Psoas muscle (tissue), 8 donors: ENCODE results near the gene PHTF1. TPM values are rescaled to one million over a fixed set of nuclear protein-coding genes. Genes with fewer than 3 reads are reported as not detected.

Experiments
- ATAC-seq, 4 donors: fragments of 200-7000 bp; cut with Tn5 transposase; one replicate each; pipeline ENCODE4 v1.9.1; 2020; ENCODE audit warnings: moderate library complexity in 3 of 4, mild to moderate bottlenecking in 2 of 4
- DNase-seq, 2 donors: peaks; one replicate each; pipeline ENCODE4 v3.0.0-alpha.2; 2020
- H3K27ac ChIP-seq: fragments of 200-600 bp; one replicate; pipeline ENCODE4 v1.8.0; 2022
- H3K27me3 ChIP-seq, 3 donors: fragments of 200-600 bp in 1 of 3; one replicate each; pipeline versions ENCODE4 v1.6.1 to v1.8.0; 2013 to 2022; ENCODE audit warnings: low read length in 2 of 3, mild to moderate bottlenecking in 2 of 3, moderate library complexity in 1 of 3; ENCODE audit not compliant: insufficient read depth in 3 of 3
- H3K36me3 ChIP-seq, 2 donors: fragments of 200-600 bp in 1 of 2; one replicate each; pipeline versions ENCODE4 v1.6.1 to v1.8.0; 2013 to 2022; ENCODE audit warnings: low read depth in 1 of 2, mild to moderate bottlenecking in 1 of 2, moderate library complexity in 1 of 2; ENCODE audit not compliant: insufficient read depth in 1 of 2
- H3K4me1 ChIP-seq: fragments of 200-600 bp; one replicate; pipeline ENCODE4 v1.8.0; 2022
- H3K4me3 ChIP-seq: fragments of 200-600 bp; one replicate; pipeline ENCODE4 v1.8.0; 2022; ENCODE audit warnings: mild to moderate bottlenecking
- H3K9me3 ChIP-seq: fragments of 200-600 bp; one replicate; pipeline ENCODE4 v1.8.0; 2022
- WGBS, 3 donors: extraction: QIAGEN DNeasy Blood & Tissue Kit; methylation state at CpG; one replicate each; pipeline versions ENCODE4 v1.1.6 to v1.1.7; 2013; 5-methylcytosine and 5-hydroxymethylcytosine counted together
- intact Hi-C, 2 donors: fragments of 100-400 bp; cut with DNase I; formaldehyde crosslinking; loops; one replicate each; pipeline versions ENCODE4 v1.11.0 to v1.14.2; 2022
- polyA plus RNA-seq, 3 donors: library from polyadenylated mRNA; stranded (reverse); fragments of 200-250 nt; gene quantifications; one replicate each; pipeline ENCODE4 v1.2.3, GENCODE V29; 2013
- total RNA-seq, 4 donors: library from RNA; stranded (reverse); fragmentation: NEBNext Ultra II Directional in 2 of 4; extraction: Animal tissue kit (Norgen Biotek cat#: 25700) in 2 of 4; gene quantifications; one replicate each; pipeline versions ENCODE4 v1.2.1 to v1.2.4, GENCODE V29; 2021 to 2023
- TF ChIP-seq, protein P1 (sequence below): fragments of 200-600 bp; IDR thresholded peaks from one replicate; pipeline ENCODE4 v1.8.0; 2022; ENCODE audit warnings: antibody characterized with exemption
- donor health status: healthy with polysubstance abuse.
- donor health status: DM: no; HTN: no; CAD: no; lungs with moderate emphysema.
- donor health status: Bipolar disorder and iron deficiency.
- donor health status: healthy.
- donor health status: DM: yes; HTN: yes; CAD: no.
- donor health status: DM: no; HTN: no; CAD: no.
- donor health status: DM: no; HTN: no; CAD: no.
- donor health status: DM: yes; HTN: yes; CAD: no.

Gene PHTF1
- total and polyA plus RNA-seq, 7 donors, result 6.0 to 14.0 (median 9.4) TPM

DNA sequence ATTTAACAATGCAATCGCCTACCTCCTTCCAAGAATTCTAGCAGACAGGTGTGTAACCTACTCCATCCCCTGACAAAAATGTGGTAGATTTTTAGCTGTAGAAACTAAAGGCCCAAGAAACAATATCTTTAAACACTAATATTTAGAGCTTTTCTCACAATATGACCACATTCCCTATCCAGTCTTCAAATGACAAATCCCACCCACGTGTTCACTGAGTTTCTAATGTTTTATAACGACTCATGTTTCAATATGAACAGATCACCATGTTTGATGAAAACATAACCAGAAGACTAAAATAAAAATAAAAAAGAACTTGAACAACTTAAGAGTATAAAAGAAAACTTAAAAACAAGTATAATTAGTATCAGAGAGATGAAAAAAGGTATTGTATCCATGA is 28.4 kb upstream of the PHTF1 start:
- ATAC-seq (no peak), DNase-seq (no peak)
- Histone ChIP-seq H3K4me3 (no peak overlapping the region), H3K27ac (no peak overlapping the region), H3K9me3 (no peaks in the 10 kb centered on the region), H3K27me3 (no peaks in the 10 kb centered on the region), H3K4me1 (peaks cover 64% of the 10 kb centered on the region), H3K36me3 (no peaks in the 10 kb centered on the region)
- 76 to 92% (median 83%) methylated on average over 3 of the region's 3 CpGs for WGBS, 3 donors
- intact Hi-C loops, result no loop called here
- TF ChIP-seq, protein P1, sequence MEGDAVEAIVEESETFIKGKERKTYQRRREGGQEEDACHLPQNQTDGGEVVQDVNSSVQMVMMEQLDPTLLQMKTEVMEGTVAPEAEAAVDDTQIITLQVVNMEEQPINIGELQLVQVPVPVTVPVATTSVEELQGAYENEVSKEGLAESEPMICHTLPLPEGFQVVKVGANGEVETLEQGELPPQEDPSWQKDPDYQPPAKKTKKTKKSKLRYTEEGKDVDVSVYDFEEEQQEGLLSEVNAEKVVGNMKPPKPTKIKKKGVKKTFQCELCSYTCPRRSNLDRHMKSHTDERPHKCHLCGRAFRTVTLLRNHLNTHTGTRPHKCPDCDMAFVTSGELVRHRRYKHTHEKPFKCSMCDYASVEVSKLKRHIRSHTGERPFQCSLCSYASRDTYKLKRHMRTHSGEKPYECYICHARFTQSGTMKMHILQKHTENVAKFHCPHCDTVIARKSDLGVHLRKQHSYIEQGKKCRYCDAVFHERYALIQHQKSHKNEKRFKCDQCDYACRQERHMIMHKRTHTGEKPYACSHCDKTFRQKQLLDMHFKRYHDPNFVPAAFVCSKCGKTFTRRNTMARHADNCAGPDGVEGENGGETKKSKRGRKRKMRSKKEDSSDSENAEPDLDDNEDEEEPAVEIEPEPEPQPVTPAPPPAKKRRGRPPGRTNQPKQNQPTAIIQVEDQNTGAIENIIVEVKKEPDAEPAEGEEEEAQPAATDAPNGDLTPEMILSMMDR, result no peak

DNA sequence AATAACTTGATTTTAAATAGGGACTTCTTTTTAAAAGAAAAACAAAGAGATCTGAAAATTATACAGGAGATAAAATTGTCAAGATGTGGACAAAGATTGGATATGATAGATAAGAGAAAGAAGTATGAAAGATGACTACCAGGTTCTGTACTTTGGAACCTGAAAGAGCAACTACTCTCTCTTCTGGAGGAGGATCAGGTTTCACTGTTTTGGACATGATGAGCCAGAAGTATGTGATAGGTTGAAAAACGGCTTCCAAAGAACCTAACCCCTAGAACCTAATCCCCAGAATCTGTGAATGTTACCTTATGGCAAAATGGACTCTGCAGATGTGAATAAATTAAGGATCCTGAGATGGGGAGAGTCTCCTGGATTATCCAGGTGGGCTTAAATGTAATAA is 26.8 kb upstream of the PHTF1 start:
- Histone ChIP-seq H3K9me3 (no peaks in the 10 kb centered on the region), H3K27me3 (no peaks in the 10 kb centered on the region), H3K4me3 (no peak overlapping the region), H3K27ac (peak overlapping the region; percentile 83), H3K4me1 (peaks cover 76% of the 10 kb centered on the region), H3K36me3 (no peaks in the 10 kb centered on the region)
- TF ChIP-seq, protein P1, result no peak
- ATAC-seq, result peak in 2 of 4 donors; percentile 21 to 43
- 18 to 46% (median 19%) methylated on average over 1 of the region's 1 CpG for WGBS, 3 donors
- no peak for DNase-seq
- intact Hi-C loops, result no loop called here

DNA sequence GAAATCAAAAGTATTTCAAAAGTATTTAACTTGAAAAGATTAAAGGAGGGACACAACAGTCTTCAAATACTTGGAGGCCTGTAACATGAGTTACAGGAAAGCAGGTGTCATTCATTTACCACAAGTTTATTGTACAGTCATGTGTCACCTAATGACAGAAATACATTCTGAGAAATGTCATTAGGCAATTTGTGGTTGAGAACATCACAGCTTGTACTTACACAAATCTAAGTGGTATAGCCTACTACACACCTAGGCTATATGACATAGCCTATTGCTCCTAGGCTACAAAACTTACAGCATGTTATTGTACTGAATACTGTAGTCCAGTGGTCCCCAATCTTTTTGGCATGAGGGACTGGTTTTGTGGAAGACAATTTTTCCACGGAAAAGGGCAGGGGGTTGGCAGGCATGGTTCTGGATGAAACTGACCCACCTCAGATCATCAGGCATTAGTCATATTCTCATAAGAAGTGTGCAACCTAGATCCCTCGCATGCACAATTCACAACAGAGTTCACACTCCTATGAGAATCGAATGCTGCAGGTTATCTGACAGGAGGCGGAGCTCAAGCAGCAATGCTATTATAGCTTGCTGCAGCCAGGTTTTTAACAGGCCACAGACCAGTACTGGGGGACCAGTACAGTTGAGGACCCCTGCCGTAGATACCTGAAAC is 25.0 kb upstream of the PHTF1 start:
- H3K27ac ChIP-seq, result peak overlapping the region; percentile 83
- peaks cover 88% of the 10 kb centered on the region for H3K4me1 ChIP-seq
- ATAC-seq, result peak; percentile 85 to 92 (median 88)

DNA sequence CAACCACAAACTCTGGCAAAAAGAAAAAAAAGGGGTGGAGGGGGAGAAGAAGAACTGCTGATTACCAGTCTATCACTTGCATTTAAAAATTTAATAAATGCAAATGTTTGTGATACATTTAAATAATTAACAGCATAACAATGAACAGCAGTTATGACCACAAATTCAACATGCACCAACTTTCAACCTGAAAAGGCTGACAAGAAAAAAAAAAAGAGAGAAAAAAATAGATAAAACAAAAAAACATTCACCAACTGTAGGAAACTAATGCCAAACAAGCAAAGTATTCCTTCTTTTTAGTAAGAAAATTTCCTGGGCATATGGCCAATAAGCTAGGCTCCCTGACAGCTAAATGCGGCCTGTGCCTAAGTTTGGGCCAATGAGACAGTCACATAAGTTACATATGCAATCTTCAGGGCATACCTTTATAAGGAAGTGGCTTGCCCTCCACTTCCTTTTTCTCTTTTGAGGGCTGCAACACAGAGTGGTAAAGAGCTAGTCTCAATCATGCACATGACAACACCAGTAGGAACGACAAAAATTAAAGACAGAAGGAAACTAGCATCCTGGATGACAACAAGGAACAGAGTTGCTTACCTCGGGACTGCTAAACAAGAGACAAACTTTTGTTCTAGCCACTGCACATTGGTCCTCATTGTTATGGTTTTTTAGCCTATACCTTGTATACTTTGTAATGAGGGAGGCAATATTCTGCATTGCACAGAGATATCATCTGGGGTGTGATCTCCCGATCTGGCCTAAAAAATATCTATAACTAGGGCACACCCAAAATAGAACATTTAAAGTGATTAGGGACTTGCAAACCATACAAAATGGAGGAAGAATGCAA is 24.2 kb upstream of the PHTF1 start:
- WGBS, 3 donors, result 15 to 30% (median 18%) methylated on average over 4 of the region's 4 CpGs
- Histone ChIP-seq H3K27me3 (no peaks in the 10 kb centered on the region), H3K36me3 (no peaks in the 10 kb centered on the region), H3K4me1 (peaks cover 89% of the 10 kb centered on the region), H3K4me3 (peak overlapping the region; percentile 37), H3K9me3 (no peaks in the 10 kb centered on the region), H3K27ac (peak overlapping the region; percentile 83)
- intact Hi-C loops, result no loop called here
- TF ChIP-seq, protein P1, result no peak
- ATAC-seq, result peak; percentile 57 to 67 (median 62)
- DNase-seq, result no peak

More for the DNA sequence above, 25.0 kb upstream of the PHTF1 start:
- intact Hi-C loops, result no loop called here
- no peaks in the 10 kb centered on the region for H3K9me3 ChIP-seq
- peak overlapping the region; percentile 37 for H3K4me3 ChIP-seq
- no peaks in the 10 kb centered on the region for H3K36me3 ChIP-seq
- DNase-seq, result no peak
- 60 to 70% (median 65%) methylated on average over 5 of the region's 5 CpGs for WGBS, 3 donors
- TF ChIP-seq, protein P1, result no peak
- no peaks in the 10 kb centered on the region for H3K27me3 ChIP-seq
